Renal cortical epithelial cell (primary cell): ENCODE measurements around the gene STKLD1. TPM values are rescaled to one million over a fixed set of nuclear protein-coding genes. Genes with fewer than 3 reads are reported as not detected.
"Not testable (repeated sequence)": the region's sequence is repeated elsewhere in the genome, so short reads cannot be mapped to it uniquely, and the experiment has no call there.

Experiments
- DNase-seq: peaks from one replicate; pipeline ENCODE4 v3.0.0-alpha.2; 2011; ENCODE audit warnings: low read depth
- total RNA-seq: library from RNA; depleted of rRNA; stranded (reverse); fragments of >200 nt; gene quantifications from 2 replicates; pipeline ENCODE4 v1.2.3, GENCODE V29; 2014

STKLD1 gene
- total RNA-seq, 1 donor from 2014 or later, result 0.40 TPM

GRCh38 chr9:133441571-133441970 lies 65.4 kb downstream of the STKLD1 start:
- no peak for DNase-seq

- no peak for DNase-seq
These were observed 67.1 kb downstream of the STKLD1 start for GRCh38 chr9:133443248-133443647.

GRCh38 chr9:133443982-133444381 lies 67.8 kb downstream of the STKLD1 start:
- DNase-seq, result no peak

GRCh38 chr9:133445293-133445969 lies 69.3 kb downstream of the STKLD1 start:
- DNase-seq, result no peak

GRCh38 chr9:133448487-133448972 lies 72.4 kb downstream of the STKLD1 start:
- DNase-seq, result no peak

GRCh38 chr9:133449760-133450159 lies 73.6 kb downstream of the STKLD1 start:
- DNase-seq, result peak; percentile 59

GRCh38 chr9:133451865-133452264 lies 75.7 kb downstream of the STKLD1 start:
- not testable (repeated sequence) for DNase-seq

- DNase-seq, result no peak
These were observed 76.4 kb downstream of the STKLD1 start for GRCh38 chr9:133452562-133452961.

- no peak for DNase-seq
These were observed 77.5 kb downstream of the STKLD1 start for GRCh38 chr9:133453651-133454050.

GRCh38 chr9:133454325-133454724 lies 78.2 kb downstream of the STKLD1 start:
- no peak for DNase-seq

- no peak for DNase-seq
These were observed 78.9 kb downstream of the STKLD1 start for GRCh38 chr9:133454943-133455673.

Other genes with a start within 250 kb of the STKLD1 start
- gene GBGT1, start 212.5 kb upstream of the STKLD1 start, total RNA-seq, result 3.1 and 5.1 TPM in 2 replicates
- gene OBP2B, start 167.1 kb upstream of the STKLD1 start, total RNA-seq, result not detected in 2 replicates
- gene ABO, start 101.2 kb upstream of the STKLD1 start, total RNA-seq, result 0.17 and 4.5 TPM in 2 replicates
- 7.5 and 31.4 TPM in 2 replicates for gene SURF6, start 40.2 kb upstream of the STKLD1 start, total RNA-seq
- 17.7 and 31.6 TPM in 2 replicates for gene MED22, start 28.2 kb upstream of the STKLD1 start, total RNA-seq
- 1,360 and 2,372 TPM in 2 replicates for gene RPL7A, start 28.1 kb upstream of the STKLD1 start, total RNA-seq
- 18.4 and 18.6 TPM in 2 replicates for gene SURF1, start 19.9 kb upstream of the STKLD1 start, total RNA-seq
- gene SURF2, start 19.8 kb upstream of the STKLD1 start, total RNA-seq, result 9.9 and 32.3 TPM in 2 replicates
- gene SURF4, start 306 bp upstream of the STKLD1 start, total RNA-seq, result 284 and 363 TPM in 2 replicates
- gene REXO4, start 41.6 kb downstream of the STKLD1 start, total RNA-seq, result 10.8 and 25.3 TPM in 2 replicates
- 0.52 and 6.0 TPM in 2 replicates for gene ADAMTS13, start 46.0 kb downstream of the STKLD1 start, total RNA-seq
- 9.2 and 22.0 TPM in 2 replicates for gene CACFD1, start 83.6 kb downstream of the STKLD1 start, total RNA-seq
- 21.7 and 60.1 TPM in 2 replicates for gene SLC2A6, start 102.7 kb downstream of the STKLD1 start, total RNA-seq
- gene MYMK, start 148.6 kb downstream of the STKLD1 start, total RNA-seq, result not detected in 2 replicates
- gene ADAMTSL2, start 158.3 kb downstream of the STKLD1 start, total RNA-seq, result 0.05 TPM in 1 of 2 replicates, not detected in the other
- not detected in 2 replicates for gene FAM163B, start 233.0 kb downstream of the STKLD1 start, total RNA-seq